ENCODE measurements around the gene THSD4.

- peak; percentile 37 to 73 for TF ChIP-seq CTCF (conservative IDR thresholded peaks at IDR 0.05 in 1 of 2, IDR thresholded peaks at IDR 0.05 in 1 of 2; ENCODE audit: low read depth in 1 of 2, low read length in 2 of 2)
- no peak for TF ChIP-seq EZH2 (IDR thresholded peaks at IDR 0.05; ENCODE audit: low read length, missing control alignments)
Measured at GRCh38 chr15:71532994-71533393, 417.7 kb downstream of the THSD4 start.

Data from fibroblast of lung (primary cell).